Osteocyte (in vitro differentiated cells): Measurements from ENCODE around the gene CKLF. TPM values are rescaled to one million over a fixed set of nuclear protein-coding genes. Genes with fewer than 3 reads are reported as not detected.
"Not testable (repeated sequence)": the region's sequence is repeated elsewhere in the genome, so short reads cannot be mapped to it uniquely, and the experiment has no call there.

ENCODE experiments used
- DNase-seq: peaks from one replicate; pipeline ENCODE4 v3.0.0; 2021; ENCODE audit warnings: mixed read lengths; ENCODE audit not compliant: unreplicated experiment; ENCODE audit errors: extremely low spot score
- H3K27ac Mint-ChIP-seq: one replicate; pipeline ENCODE4 v1.8.0; 2021; ENCODE audit warnings: mild to moderate bottlenecking, mixed read lengths; ENCODE audit not compliant: unreplicated experiment
- H3K27me3 Mint-ChIP-seq: one replicate; pipeline ENCODE4 v1.8.0; 2021; ENCODE audit warnings: mixed read lengths; ENCODE audit not compliant: unreplicated experiment
- H3K36me3 Mint-ChIP-seq: one replicate; pipeline ENCODE4 v1.8.0; 2021; ENCODE audit warnings: mixed read lengths; ENCODE audit not compliant: unreplicated experiment
- H3K4me1 Mint-ChIP-seq: one replicate; pipeline ENCODE4 v1.8.0; 2021; ENCODE audit warnings: mixed read lengths; ENCODE audit not compliant: unreplicated experiment
- H3K4me3 Mint-ChIP-seq: one replicate; pipeline ENCODE4 v1.8.0; 2021; ENCODE audit warnings: mild to moderate bottlenecking, moderate library complexity, mixed read lengths; ENCODE audit not compliant: unreplicated experiment
- H3K9me3 Mint-ChIP-seq: one replicate; pipeline ENCODE4 v1.8.0; 2021; ENCODE audit warnings: mixed read lengths; ENCODE audit not compliant: unreplicated experiment
- total RNA-seq: library from RNA; stranded (reverse); gene quantifications from 2 replicates; pipeline ENCODE4 v1.2.1, GENCODE V29; 2021
- TF ChIP-seq, protein P1 (sequence below): fragments of 200-600 bp; sonication (generic); IDR thresholded peaks from 2 replicates; pipeline ENCODE4 v1.5.0; 2021; ENCODE audit warnings: antibody characterized with exemption, mild to moderate bottlenecking, moderate library complexity

CKLF gene
- total RNA-seq, 1 donor from 2014 or later = 41.5 TPM

DNA sequence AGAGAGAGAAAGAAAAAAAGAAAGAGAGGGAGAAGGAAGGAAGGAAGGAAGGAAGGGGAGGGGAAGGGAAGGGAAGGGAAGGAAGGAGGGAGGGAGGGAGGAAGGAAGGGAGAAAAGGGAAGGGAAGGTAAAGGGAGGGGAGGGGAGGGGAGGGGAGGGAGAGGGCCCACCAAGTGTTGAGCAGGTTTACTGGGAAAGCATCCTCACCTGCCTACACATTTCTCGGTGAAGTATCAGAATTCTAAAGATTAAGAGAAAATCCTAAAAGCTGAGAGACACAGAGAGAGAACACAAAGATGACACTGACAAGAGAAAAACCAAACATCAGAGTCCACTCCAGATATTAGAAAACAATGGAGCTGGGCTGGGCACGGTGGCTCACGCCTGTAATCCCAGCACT lies 39.9 kb downstream of the CKLF start:
- Mint-ChIP-seq H3K36me3 (no peaks in the 10 kb centered on the region), H3K4me3 (no peak overlapping the region), H3K27ac (no peak overlapping the region), H3K27me3 (peaks cover 6% of the 10 kb centered on the region), H3K9me3 (no peaks in the 10 kb centered on the region), H3K4me1 (no peaks in the 10 kb centered on the region)
- DNase-seq = no peak
- TF ChIP-seq, protein P1, sequence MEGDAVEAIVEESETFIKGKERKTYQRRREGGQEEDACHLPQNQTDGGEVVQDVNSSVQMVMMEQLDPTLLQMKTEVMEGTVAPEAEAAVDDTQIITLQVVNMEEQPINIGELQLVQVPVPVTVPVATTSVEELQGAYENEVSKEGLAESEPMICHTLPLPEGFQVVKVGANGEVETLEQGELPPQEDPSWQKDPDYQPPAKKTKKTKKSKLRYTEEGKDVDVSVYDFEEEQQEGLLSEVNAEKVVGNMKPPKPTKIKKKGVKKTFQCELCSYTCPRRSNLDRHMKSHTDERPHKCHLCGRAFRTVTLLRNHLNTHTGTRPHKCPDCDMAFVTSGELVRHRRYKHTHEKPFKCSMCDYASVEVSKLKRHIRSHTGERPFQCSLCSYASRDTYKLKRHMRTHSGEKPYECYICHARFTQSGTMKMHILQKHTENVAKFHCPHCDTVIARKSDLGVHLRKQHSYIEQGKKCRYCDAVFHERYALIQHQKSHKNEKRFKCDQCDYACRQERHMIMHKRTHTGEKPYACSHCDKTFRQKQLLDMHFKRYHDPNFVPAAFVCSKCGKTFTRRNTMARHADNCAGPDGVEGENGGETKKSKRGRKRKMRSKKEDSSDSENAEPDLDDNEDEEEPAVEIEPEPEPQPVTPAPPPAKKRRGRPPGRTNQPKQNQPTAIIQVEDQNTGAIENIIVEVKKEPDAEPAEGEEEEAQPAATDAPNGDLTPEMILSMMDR = no peak

DNA sequence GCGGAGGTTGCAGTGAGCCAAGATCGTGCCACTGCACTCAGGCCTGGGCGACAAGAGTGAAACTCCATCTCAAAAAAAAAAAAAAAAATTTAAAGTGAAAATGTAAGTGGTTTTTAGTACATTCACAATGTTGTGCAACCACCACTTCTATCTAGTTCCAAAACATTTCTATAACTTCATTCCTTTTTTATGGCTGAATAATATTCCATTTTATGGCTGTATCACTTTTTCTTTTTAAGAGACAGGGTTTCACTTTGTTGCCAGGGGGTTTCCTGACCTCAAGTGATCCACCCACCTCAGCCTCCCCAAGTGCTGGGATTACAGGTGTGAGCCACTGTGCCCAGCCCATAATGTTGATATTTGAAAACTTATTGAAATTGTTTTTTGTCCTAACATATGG lies 40.4 kb downstream of the CKLF start:
- no peaks in the 10 kb centered on the region for H3K9me3 Mint-ChIP-seq
- no peak for DNase-seq
- TF ChIP-seq, protein P1 = no peak

DNA sequence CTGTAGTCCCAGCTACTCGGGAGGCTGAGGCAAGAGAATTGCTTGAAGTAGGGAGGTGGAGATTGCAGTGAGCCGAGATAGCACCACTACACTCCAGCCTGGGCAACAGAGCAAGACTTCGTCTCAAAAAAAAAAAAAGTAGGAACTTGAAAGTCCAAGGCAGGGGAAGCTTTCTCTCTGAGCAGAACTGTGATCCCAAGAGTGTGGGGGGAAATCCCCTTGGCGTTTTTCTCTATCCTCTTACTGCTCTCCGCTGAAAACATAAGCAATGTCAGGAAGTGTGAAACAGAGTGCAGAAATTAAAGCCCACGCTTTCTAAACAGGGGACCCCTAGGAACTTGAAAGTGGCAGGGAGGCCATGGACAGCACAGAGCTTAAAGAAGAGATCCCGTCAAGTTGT lies 42.4 kb downstream of the CKLF start:
- Mint-ChIP-seq H3K4me1 (no peaks in the 10 kb centered on the region), H3K36me3 (no peaks in the 10 kb centered on the region), H3K4me3 (no peak overlapping the region), H3K27me3 (peaks cover 11% of the 10 kb centered on the region), H3K9me3 (no peaks in the 10 kb centered on the region), H3K27ac (no peak overlapping the region)
- TF ChIP-seq, protein P1 = no peak
- no peak for DNase-seq

More for the DNA sequence above, 40.4 kb downstream of the CKLF start:
- Mint-ChIP-seq H3K4me1 (no peaks in the 10 kb centered on the region), H3K27me3 (peaks cover 6% of the 10 kb centered on the region), H3K4me3 (no peak overlapping the region), H3K36me3 (no peaks in the 10 kb centered on the region), H3K27ac (no peak overlapping the region)

DNA sequence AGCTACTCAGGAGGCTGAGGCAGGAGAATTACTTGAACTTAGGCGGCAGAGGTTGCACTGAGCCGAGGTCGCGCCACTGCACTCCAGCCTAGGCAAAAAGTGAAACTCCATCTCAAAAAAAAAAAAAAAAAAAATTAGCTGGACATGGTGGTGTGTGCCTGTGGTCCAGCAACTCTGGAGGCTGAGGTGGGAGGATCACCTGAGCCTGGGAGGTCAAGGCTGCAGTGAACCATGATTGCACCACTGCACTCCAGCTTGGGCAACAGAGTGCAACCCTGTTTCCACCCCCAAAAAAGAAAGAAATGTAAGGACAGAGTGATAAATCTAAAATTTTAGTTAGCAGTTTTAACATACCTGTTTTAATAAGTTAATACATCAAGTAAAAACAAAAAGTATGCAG lies 44.2 kb downstream of the CKLF start:
- H3K9me3 Mint-ChIP-seq, H3K27me3 Mint-ChIP-seq, H3K4me1 Mint-ChIP-seq, H3K36me3 Mint-ChIP-seq, H3K27ac Mint-ChIP-seq, DNase-seq, H3K4me3 Mint-ChIP-seq: not testable (repeated sequence)

DNA sequence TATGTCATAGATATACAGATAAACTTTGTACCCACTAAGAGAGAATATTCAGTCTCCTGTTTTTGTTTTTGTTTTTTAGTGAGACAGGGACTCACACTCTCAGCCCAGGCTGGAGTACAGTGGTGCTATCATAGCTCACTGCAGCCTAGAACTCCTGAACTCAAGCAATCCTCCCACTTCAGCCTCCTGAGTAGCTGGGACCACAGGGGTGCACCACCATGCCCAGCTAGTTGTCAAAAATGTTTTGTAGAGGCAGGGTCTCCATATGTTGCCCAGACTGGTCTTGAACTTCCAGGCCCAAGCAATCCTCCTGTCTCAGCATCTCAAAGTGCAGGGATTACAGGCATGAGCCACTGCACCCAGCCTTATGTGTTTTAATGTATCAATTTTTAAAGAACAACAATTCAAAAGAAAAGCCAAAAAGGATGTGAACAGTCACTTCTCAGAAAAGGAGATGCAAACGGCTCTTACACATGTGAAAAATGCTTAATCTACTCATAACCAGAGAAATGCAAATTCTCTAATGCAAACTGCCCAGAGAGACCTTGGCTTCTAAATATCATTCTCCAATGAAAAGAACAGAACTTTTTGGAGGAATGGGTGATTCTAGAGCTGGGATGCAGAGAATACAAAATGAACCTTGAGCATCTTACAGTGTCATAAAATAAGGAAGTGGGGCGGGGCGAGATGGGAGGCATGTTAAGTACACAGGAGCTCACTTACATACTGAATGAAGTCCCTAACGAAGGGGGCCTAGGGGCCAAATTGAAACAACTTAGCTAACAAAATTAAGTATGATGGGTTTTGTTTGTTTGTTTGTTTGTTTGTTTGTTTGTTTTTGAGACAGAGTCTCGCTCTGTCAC lies 44.8 kb downstream of the CKLF start:
- Mint-ChIP-seq H3K27me3 (peaks cover 5% of the 10 kb centered on the region), H3K4me3 (no peak overlapping the region), H3K36me3 (no peaks in the 10 kb centered on the region), H3K9me3 (no peaks in the 10 kb centered on the region), H3K4me1 (no peaks in the 10 kb centered on the region), H3K27ac (no peak overlapping the region)
- DNase-seq = no peak
- TF ChIP-seq, protein P1 = no peak
